ENCODE measurements around the gene ELOA. TPM values are rescaled to one million over a fixed set of nuclear protein-coding genes. Genes with fewer than 3 reads are reported as not detected.

Gene ELOA
- total and polyA plus RNA-seq, 4 experiments from 2014 or later = 17.1 to 32.4 (median 30.0) TPM

DNA sequence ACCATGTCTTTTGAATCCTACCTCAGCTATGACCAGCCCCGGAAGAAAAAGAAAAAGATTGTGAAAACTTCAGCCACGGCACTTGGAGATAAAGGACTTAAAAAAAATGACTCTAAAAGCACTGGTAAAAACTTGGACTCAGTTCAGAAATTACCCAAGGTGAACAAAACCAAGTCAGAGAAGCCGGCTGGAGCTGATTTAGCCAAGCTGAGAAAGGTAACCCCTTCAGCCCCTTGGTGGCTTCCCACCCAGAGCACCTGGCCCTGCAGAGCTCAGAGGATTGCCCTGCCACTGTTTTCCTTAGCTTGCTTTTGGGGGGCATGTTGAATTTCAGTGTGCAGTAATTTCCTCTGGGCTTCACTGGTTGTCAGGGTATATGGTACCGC is 8.5 kb downstream of the ELOA start:
- H3K9me3 ChIP-seq (ENCODE audit: control insufficient read depth in 1 of 2, low read length in 2 of 2) = no peaks in the 10 kb centered on the region
- no peak overlapping the region for H3K27ac ChIP-seq (ENCODE audit: low read depth, low read length)
- CTCF ChIA-PET (ENCODE audit: partially characterized antibody) = no interaction called here

DNA sequence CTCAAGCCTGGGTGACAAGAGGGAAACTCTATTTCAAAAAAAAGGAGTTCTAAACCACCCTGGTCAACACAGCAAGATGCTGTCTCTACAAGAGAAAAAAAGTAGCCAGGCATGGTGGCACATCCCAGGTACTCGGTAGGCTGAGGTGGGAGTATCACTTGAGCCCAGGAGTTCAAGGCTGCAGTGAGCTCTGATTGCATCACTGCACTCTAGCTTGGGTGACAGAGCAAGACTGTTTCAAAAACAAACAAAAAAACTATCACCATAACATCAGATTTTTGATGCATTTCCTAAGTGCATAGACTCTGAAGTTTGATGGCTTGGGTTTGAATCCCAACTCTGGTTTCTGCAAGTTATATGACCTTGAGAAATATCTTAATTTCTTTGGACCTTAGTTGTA is 9.6 kb downstream of the ELOA start:
- peaks cover 44 to 86% of the 10 kb centered on the region in 2 donors for H3K36me3 Mint-ChIP-seq
- no peaks in the 10 kb centered on the region for H3K27me3 ChIP-seq (ENCODE audit: insufficient read depth, low read length)
- ChIA-PET POLR2A (ENCODE audit: partially characterized antibody) (interaction anchor here (1.6 kb wide), 1 partner anchor 9 kb away, joined by 8 read pairs; the partner anchor contains the start of gene ELOA), CTCF (ENCODE audit: partially characterized antibody) (interaction anchor here (1.9 to 3.3 kb wide), 2 partner anchors 8 to 18 kb away, joined by 5 to 13 read pairs; no protein-coding TSS in a partner anchor)
- intact Hi-C loops (cut with micrococcal nuclease) = no loop called here
- H3K4me3 ChIP-seq (ENCODE audit: low read length in 2 of 2) = no peak overlapping the region
- no peaks in the 10 kb centered on the region for H3K9me3 Mint-ChIP-seq
- H3K27ac ChIP-seq (ENCODE audit: low read depth, low read length) = no peak overlapping the region
- H3K27ac Mint-ChIP-seq = no peak overlapping the region
- H3K4me3 Mint-ChIP-seq = no peak overlapping the region
- no peak for DNase-seq
- H3K9me3 ChIP-seq (ENCODE audit: control insufficient read depth in 1 of 2, low read length in 2 of 2) = no peaks in the 10 kb centered on the region
- peaks cover 73% of the 10 kb centered on the region for H3K36me3 ChIP-seq (ENCODE audit: insufficient read depth, low read length)
- H3K4me1 Mint-ChIP-seq = peaks cover 8 to 22% (median 14%) of the 10 kb centered on the region in 4 donors
- no peaks in the 10 kb centered on the region for H3K27me3 Mint-ChIP-seq
- H3K4me1 ChIP-seq (ENCODE audit: insufficient read depth, low read length) = peaks cover 11% of the 10 kb centered on the region

More for the DNA sequence above, 8.5 kb downstream of the ELOA start:
- Mint-ChIP-seq H3K4me3 (no peak overlapping the region), H3K27ac (peak overlapping the region in 3 of 7 donors; percentile 35 to 68 (median 50)), H3K9me3 (no peaks in the 10 kb centered on the region), H3K4me1 (peaks cover 17 to 33% (median 24%) of the 10 kb centered on the region in 4 donors), H3K27me3 (no peaks in the 10 kb centered on the region), H3K36me3 (peaks cover 47 to 83% of the 10 kb centered on the region in 2 donors)
- Histone ChIP-seq H3K4me3 (ENCODE audit: low read length in 2 of 2) (no peak overlapping the region), H3K36me3 (ENCODE audit: insufficient read depth, low read length) (peaks cover 68% of the 10 kb centered on the region), H3K27me3 (ENCODE audit: insufficient read depth, low read length) (no peaks in the 10 kb centered on the region), H3K4me1 (ENCODE audit: insufficient read depth, low read length) (peaks cover 19% of the 10 kb centered on the region)
- intact Hi-C loops (cut with micrococcal nuclease) = no loop called here
- POLR2A ChIA-PET (ENCODE audit: partially characterized antibody) = interaction anchor here (1.6 kb wide), 1 partner anchor 8 kb away, joined by 8 read pairs; the partner anchor contains the start of gene ELOA
- no peak for DNase-seq

DNA sequence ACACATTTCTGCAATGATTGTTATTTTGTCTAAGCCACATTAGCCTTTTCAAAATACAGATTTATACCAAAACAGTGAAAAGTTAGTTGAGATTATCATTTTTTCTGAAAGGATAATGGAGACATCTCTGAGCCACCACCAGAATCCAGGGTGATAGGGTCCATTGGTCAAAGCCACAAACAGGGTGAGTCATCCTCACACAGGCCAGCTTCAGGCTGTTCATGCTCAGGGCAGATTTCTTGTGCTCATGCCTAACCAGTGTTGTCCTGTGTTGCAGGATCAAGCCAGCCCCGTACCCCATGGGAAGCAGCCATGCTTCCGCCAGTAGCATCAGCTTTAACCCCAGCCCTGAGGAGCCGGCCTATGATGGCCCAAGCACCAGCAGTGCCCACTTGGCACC is 13.4 kb downstream of the ELOA start:
- H3K4me1 ChIP-seq (ENCODE audit: insufficient read depth, low read length) = no peaks in the 10 kb centered on the region
- Mint-ChIP-seq H3K4me3 (no peak overlapping the region), H3K27me3 (no peaks in the 10 kb centered on the region), H3K27ac (peak overlapping the region in 1 of 7 donors; percentile 22), H3K4me1 (peaks cover 0 to under 1% (median 0%) of the 10 kb centered on the region in 4 donors), H3K36me3 (peaks cover 52 to 92% of the 10 kb centered on the region in 2 donors), H3K9me3 (no peaks in the 10 kb centered on the region)
- no peak overlapping the region for H3K27ac ChIP-seq (ENCODE audit: low read depth, low read length)
- H3K4me3 ChIP-seq (ENCODE audit: low read length in 2 of 2) = no peak overlapping the region
- intact Hi-C loops (cut with micrococcal nuclease) = no loop called here
- ChIA-PET POLR2A (ENCODE audit: partially characterized antibody) (interaction anchor here (1.5 kb wide), 1 partner anchor 13 kb away, joined by 4 read pairs; the partner anchor contains the start of gene ELOA), CTCF (ENCODE audit: partially characterized antibody) (no interaction called here)
- H3K27me3 ChIP-seq (ENCODE audit: insufficient read depth, low read length) = no peaks in the 10 kb centered on the region
- no peaks in the 10 kb centered on the region for H3K9me3 ChIP-seq (ENCODE audit: control insufficient read depth in 1 of 2, low read length in 2 of 2)
- H3K36me3 ChIP-seq (ENCODE audit: insufficient read depth, low read length) = peaks cover 84% of the 10 kb centered on the region
- DNase-seq = no peak

DNA sequence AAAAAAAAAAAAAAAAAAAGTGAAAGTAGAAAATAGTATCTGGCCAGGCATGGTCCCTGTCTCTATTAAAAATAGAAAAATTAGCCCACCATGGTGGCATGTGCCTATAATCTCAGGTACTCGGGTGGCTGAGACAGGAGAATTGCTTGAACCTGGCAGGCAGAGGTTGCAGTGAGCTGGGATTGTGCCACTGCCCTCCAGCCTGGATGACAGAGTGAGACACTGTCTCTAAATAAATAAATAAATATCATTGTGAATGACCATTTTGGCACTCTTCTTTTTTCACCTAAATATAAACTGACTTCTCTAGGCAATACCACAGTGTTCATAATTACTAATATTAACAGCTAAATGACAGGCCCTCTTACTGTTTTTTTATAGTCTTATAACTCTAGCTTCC is 14.5 kb downstream of the ELOA start:
- no peaks in the 10 kb centered on the region for H3K4me1 Mint-ChIP-seq
- POLR2A ChIA-PET (ENCODE audit: partially characterized antibody) = no interaction called here
- H3K27me3 ChIP-seq (ENCODE audit: insufficient read depth, low read length) = no peaks in the 10 kb centered on the region
- H3K9me3 ChIP-seq (ENCODE audit: control insufficient read depth in 1 of 2, low read length in 2 of 2) = no peaks in the 10 kb centered on the region
- peaks cover 73% of the 10 kb centered on the region for H3K36me3 ChIP-seq (ENCODE audit: insufficient read depth, low read length)
- H3K4me3 Mint-ChIP-seq = no peak overlapping the region
- no peaks in the 10 kb centered on the region for H3K4me1 ChIP-seq (ENCODE audit: insufficient read depth, low read length)
- intact Hi-C loops (cut with micrococcal nuclease) = no loop called here
- H3K36me3 Mint-ChIP-seq = peaks cover 55 to 94% of the 10 kb centered on the region in 2 donors
- no peaks in the 10 kb centered on the region for H3K27me3 Mint-ChIP-seq
- no peak overlapping the region for H3K27ac ChIP-seq (ENCODE audit: low read depth, low read length)
- CTCF ChIA-PET (ENCODE audit: partially characterized antibody) = interaction anchor here (1.3 kb wide), 2 partner anchors 10 to 54 kb away, joined by 3 read pairs; no protein-coding TSS in a partner anchor
- DNase-seq = no peak
- H3K4me3 ChIP-seq (ENCODE audit: low read length in 2 of 2) = no peak overlapping the region
- no peak overlapping the region for H3K27ac Mint-ChIP-seq
- H3K9me3 Mint-ChIP-seq = no peaks in the 10 kb centered on the region

DNA sequence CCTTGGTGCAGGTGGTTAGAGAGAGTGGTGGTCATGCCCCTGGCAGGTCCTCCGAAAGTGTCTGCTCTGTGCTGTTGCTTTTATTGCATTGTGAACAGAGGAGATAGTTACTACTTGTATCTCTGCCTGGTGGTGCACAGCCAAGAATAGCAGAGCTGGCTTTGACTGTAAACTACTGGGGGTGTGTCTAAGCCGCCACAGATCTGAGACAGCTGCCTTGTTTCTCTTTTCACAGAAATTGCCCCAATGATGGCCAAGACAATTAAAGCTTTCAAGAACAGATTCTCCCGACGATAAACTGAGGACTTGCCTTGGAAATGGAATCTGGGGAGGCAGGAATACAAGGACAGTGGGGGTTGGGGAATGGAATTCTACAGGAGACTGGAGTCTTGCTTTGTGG is 16.0 kb downstream of the ELOA start:
- Histone ChIP-seq H3K27ac (ENCODE audit: low read depth, low read length) (no peak overlapping the region), H3K9me3 (ENCODE audit: control insufficient read depth in 1 of 2, low read length in 2 of 2) (no peaks in the 10 kb centered on the region), H3K4me1 (ENCODE audit: insufficient read depth, low read length) (no peaks in the 10 kb centered on the region), H3K36me3 (ENCODE audit: insufficient read depth, low read length) (peaks cover 61% of the 10 kb centered on the region), H3K27me3 (ENCODE audit: insufficient read depth, low read length) (no peaks in the 10 kb centered on the region), H3K4me3 (ENCODE audit: low read length in 2 of 2) (no peak overlapping the region)
- Mint-ChIP-seq H3K27ac (peak overlapping the region in 1 of 7 donors; percentile 7), H3K9me3 (no peaks in the 10 kb centered on the region), H3K4me3 (no peak overlapping the region), H3K27me3 (no peaks in the 10 kb centered on the region), H3K36me3 (peaks cover 42 to 88% of the 10 kb centered on the region in 2 donors), H3K4me1 (no peaks in the 10 kb centered on the region)
- DNase-seq = no peak
- ChIA-PET CTCF (ENCODE audit: partially characterized antibody) (no interaction called here), POLR2A (ENCODE audit: partially characterized antibody) (no interaction called here)
- intact Hi-C loops (cut with micrococcal nuclease) = no loop called here

DNA sequence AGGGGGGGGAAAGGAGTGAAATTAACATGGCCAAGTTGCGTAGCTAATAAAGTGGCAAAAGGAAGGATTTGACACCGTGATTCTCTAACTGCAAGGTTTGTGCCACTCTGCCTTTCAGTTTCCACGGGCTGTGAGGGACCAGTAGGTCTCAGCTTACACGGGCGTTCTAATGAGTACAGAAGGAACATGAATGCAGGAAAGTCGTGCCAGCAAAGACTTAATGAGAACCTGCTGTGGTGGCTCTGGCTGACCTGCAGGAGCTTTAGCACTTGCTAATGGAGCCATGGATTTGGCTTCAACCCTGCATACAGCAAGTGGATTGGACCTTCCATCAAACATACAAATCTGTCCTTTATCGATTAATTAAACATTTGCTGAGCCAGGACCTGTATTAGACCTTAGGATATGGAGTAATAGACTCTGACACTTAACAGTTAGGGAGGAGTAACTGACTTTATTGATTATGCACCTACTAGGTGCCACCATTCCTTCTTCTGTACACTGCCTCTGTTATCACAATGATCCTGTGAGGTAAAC is 19.8 kb downstream of the ELOA start:
- Mint-ChIP-seq H3K36me3 (peaks cover 24 to 56% of the 10 kb centered on the region in 2 donors), H3K4me3 (no peak overlapping the region), H3K9me3 (no peaks in the 10 kb centered on the region), H3K27me3 (no peaks in the 10 kb centered on the region), H3K4me1 (no peaks in the 10 kb centered on the region), H3K27ac (no peak overlapping the region)
- DNase-seq = no peak
- Histone ChIP-seq H3K4me3 (ENCODE audit: low read length in 2 of 2) (no peak overlapping the region), H3K27ac (ENCODE audit: low read depth, low read length) (no peak overlapping the region), H3K36me3 (ENCODE audit: insufficient read depth, low read length) (peaks cover 35% of the 10 kb centered on the region), H3K4me1 (ENCODE audit: insufficient read depth, low read length) (no peaks in the 10 kb centered on the region), H3K27me3 (ENCODE audit: insufficient read depth, low read length) (no peaks in the 10 kb centered on the region), H3K9me3 (ENCODE audit: control insufficient read depth in 1 of 2, low read length in 2 of 2) (no peaks in the 10 kb centered on the region)
- intact Hi-C loops (cut with micrococcal nuclease) = no loop called here
- ChIA-PET CTCF (ENCODE audit: partially characterized antibody) (interaction anchor here (1.5 kb wide), 1 partner anchor 8 kb away, joined by 7 read pairs; no protein-coding TSS in a partner anchor), POLR2A (ENCODE audit: partially characterized antibody) (interaction anchor here (0.6 to 0.9 kb wide), 2 partner anchors 14 to 72 kb away, joined by 4 to 5 read pairs; partner anchors contain the start of gene RPL11)

DNA sequence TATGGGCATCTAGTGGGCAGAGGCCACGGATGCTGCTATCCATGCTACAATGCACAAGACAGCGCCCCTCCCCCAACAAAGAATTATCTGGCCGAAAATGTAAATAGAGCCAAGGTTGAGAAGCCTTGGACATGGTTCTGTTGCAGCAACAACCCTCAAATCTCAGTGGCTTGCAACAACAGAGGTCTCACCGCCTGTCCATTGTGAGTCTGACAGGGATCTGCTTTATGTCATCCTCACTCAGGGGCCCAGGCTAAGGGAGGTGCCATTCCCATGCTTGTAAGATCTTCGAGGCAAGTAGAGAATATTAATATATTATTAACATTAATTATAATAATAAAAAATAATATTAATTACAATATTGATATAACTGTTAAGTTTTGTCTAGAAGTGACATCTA is 25.5 kb downstream of the ELOA start:
- Mint-ChIP-seq H3K27ac (no peak overlapping the region), H3K4me3 (no peak overlapping the region), H3K27me3 (no peaks in the 10 kb centered on the region), H3K4me1 (peaks cover 3 to 9% (median 4%) of the 10 kb centered on the region in 4 donors), H3K36me3 (peaks cover 0 to 11% of the 10 kb centered on the region in 2 donors), H3K9me3 (no peaks in the 10 kb centered on the region)
- Histone ChIP-seq H3K9me3 (ENCODE audit: control insufficient read depth in 1 of 2, low read length in 2 of 2) (no peaks in the 10 kb centered on the region), H3K27ac (ENCODE audit: low read depth, low read length) (no peak overlapping the region), H3K36me3 (ENCODE audit: insufficient read depth, low read length) (peaks cover 5% of the 10 kb centered on the region), H3K4me3 (ENCODE audit: low read length in 2 of 2) (no peak overlapping the region), H3K4me1 (ENCODE audit: insufficient read depth, low read length) (peaks cover 3% of the 10 kb centered on the region), H3K27me3 (ENCODE audit: insufficient read depth, low read length) (no peaks in the 10 kb centered on the region)
- intact Hi-C loops (cut with micrococcal nuclease) = no loop called here
- ChIA-PET POLR2A (ENCODE audit: partially characterized antibody) (no interaction called here), CTCF (ENCODE audit: partially characterized antibody) (interaction anchor here (0.5 kb wide), 1 partner anchor 123 kb away, joined by 4 read pairs; no protein-coding TSS in a partner anchor)
- DNase-seq = no peak

All from CD4-positive, alpha-beta memory T cell (primary cell).